ENCODE data around the gene SCAI.

The SCAI gene

GRCh38 chr9:125161284-125161918, 18.1 kb upstream of the SCAI start:
- H3K36me3 ChIP-seq (ENCODE audit: low read length) = peaks cover 6% of the 10 kb centered on the region; the same call in 1 of the 2 replicates

GRCh38 chr9:125160750-125161149, 17.4 kb upstream of the SCAI start:
- H3K9me3 ChIP-seq (ENCODE audit: insufficient read depth, low read length) = no peaks in the 10 kb centered on the region
- H3F3A ChIP-seq (ENCODE audit: insufficient read depth) = no peaks in the 10 kb centered on the region
- no peaks in the 10 kb centered on the region for H4K20me1 ChIP-seq (ENCODE audit: low read depth, low read length)
- H2AFZ ChIP-seq (ENCODE audit: low read depth, low read length, severe bottlenecking) = no peak overlapping the region
- H3K27me3 ChIP-seq (ENCODE audit: low read length) = no peaks in the 10 kb centered on the region
- no peak overlapping the region for H3K9ac ChIP-seq (ENCODE audit: low read length)
- H3K9me2 ChIP-seq (replicated peaks; ENCODE audit: insufficient read depth, low read length) = no peaks in the 10 kb centered on the region
- TF ChIP-seq CTCF (IDR thresholded peaks at IDR 0.05; ENCODE audit: insufficient read depth, low read length, poor library complexity, severe bottlenecking) = no peak
- TF ChIP-seq EZH2phosphoT487 (conservative IDR thresholded peaks at IDR 0.05; ENCODE audit: low read length) = no peak
- peaks cover 17% of the 10 kb centered on the region for H3K79me2 ChIP-seq (ENCODE audit: insufficient read depth, low read length)
- no peak overlapping the region for H3K4me3 ChIP-seq (ENCODE audit: insufficient read depth, low read length, poor library complexity, severe bottlenecking)
- H3K4me2 ChIP-seq (ENCODE audit: low read depth, low read length, poor library complexity, severe bottlenecking) = no peak overlapping the region
- no peak overlapping the region for H3K27ac ChIP-seq (ENCODE audit: low read depth, low read length)
- peaks cover 6% of the 10 kb centered on the region; the same call in 1 of the 2 replicates for H3K36me3 ChIP-seq (ENCODE audit: low read length)

More at GRCh38 chr9:125161284-125161918, 18.1 kb upstream of the SCAI start:
- no peak overlapping the region for H3K4me2 ChIP-seq (ENCODE audit: low read depth, low read length, poor library complexity, severe bottlenecking)
- peaks cover 23% of the 10 kb centered on the region for H3K79me2 ChIP-seq (ENCODE audit: insufficient read depth, low read length)
- H3K4me3 ChIP-seq (ENCODE audit: insufficient read depth, low read length, poor library complexity, severe bottlenecking) = no peak overlapping the region
- no peak overlapping the region for H3K27ac ChIP-seq (ENCODE audit: low read depth, low read length)
- no peak for TF ChIP-seq CTCF (IDR thresholded peaks at IDR 0.05; ENCODE audit: insufficient read depth, low read length, poor library complexity, severe bottlenecking)
- TF ChIP-seq EZH2phosphoT487 (conservative IDR thresholded peaks at IDR 0.05; ENCODE audit: low read length) = no peak
- no peak overlapping the region for H3K9ac ChIP-seq (ENCODE audit: low read length)
- H3K9me3 ChIP-seq (ENCODE audit: insufficient read depth, low read length) = no peaks in the 10 kb centered on the region
- no peaks in the 10 kb centered on the region for H3K27me3 ChIP-seq (ENCODE audit: low read length)
- no peaks in the 10 kb centered on the region for H3K9me2 ChIP-seq (replicated peaks; ENCODE audit: insufficient read depth, low read length)
- H4K20me1 ChIP-seq (ENCODE audit: low read depth, low read length) = no peaks in the 10 kb centered on the region
- H2AFZ ChIP-seq (ENCODE audit: low read depth, low read length, severe bottlenecking) = no peak overlapping the region
- H3F3A ChIP-seq (ENCODE audit: insufficient read depth) = no peaks in the 10 kb centered on the region

GRCh38 chr9:125156551-125156950, 13.2 kb upstream of the SCAI start:
- no peak overlapping the region for H3K4me3 ChIP-seq (ENCODE audit: insufficient read depth, low read length, poor library complexity, severe bottlenecking)

More at GRCh38 chr9:125156551-125156950, 13.2 kb upstream of the SCAI start:
- H4K20me1 ChIP-seq (ENCODE audit: low read depth, low read length) = no peaks in the 10 kb centered on the region
- H3K9me3 ChIP-seq (ENCODE audit: insufficient read depth, low read length) = no peaks in the 10 kb centered on the region
- no peak overlapping the region for H2AFZ ChIP-seq (ENCODE audit: low read depth, low read length, severe bottlenecking)
- no peaks in the 10 kb centered on the region for H3K9me2 ChIP-seq (replicated peaks; ENCODE audit: insufficient read depth, low read length)
- no peak overlapping the region for H3K27ac ChIP-seq (ENCODE audit: low read depth, low read length)
- H3K79me2 ChIP-seq (ENCODE audit: insufficient read depth, low read length) = peaks cover 14% of the 10 kb centered on the region; the same call in 1 of the 2 replicates
- H3K27me3 ChIP-seq (ENCODE audit: low read length) = no peaks in the 10 kb centered on the region
- peaks cover 6% of the 10 kb centered on the region; the same call in 1 of the 2 replicates for H3K36me3 ChIP-seq (ENCODE audit: low read length)
- H3F3A ChIP-seq (ENCODE audit: insufficient read depth) = no peaks in the 10 kb centered on the region
- TF ChIP-seq EZH2phosphoT487 (conservative IDR thresholded peaks at IDR 0.05; ENCODE audit: low read length) (no peak), CTCF (IDR thresholded peaks at IDR 0.05; ENCODE audit: insufficient read depth, low read length, poor library complexity, severe bottlenecking) (no peak)
- no peak overlapping the region for H3K9ac ChIP-seq (ENCODE audit: low read length)
- H3K4me2 ChIP-seq (ENCODE audit: low read depth, low read length, poor library complexity, severe bottlenecking) = no peak overlapping the region

Data from SU-DHL-6 (cell line).